Cardiac fibroblast (primary cell): ENCODE results near the gene IL17A.
A peak's percentile ranks its signal among the peaks of the same experiment; 100 is the strongest.

Experiments
- DNase-seq, 2 donors: peaks; one replicate each; pipeline versions ENCODE4 v3.0.0 to v3.0.0-alpha.2; 2010; ENCODE audit warnings: low read depth in 2 of 2
- H3K4me3 ChIP-seq, 2 donors: replicated peaks in 1 of 2; 1 replicate in 1 of 2; 2 replicates in 1 of 2; pipeline ENCODE4 v1.5.1; 2011; ENCODE audit warnings: low read depth in 2 of 2, low read length in 2 of 2, mild to moderate bottlenecking in 2 of 2, moderate library complexity in 1 of 2
- CTCF ChIP-seq: IDR thresholded peaks from one replicate; pipeline ENCODE4 v1.5.1; 2011; ENCODE audit warnings: low read depth, mild to moderate bottlenecking, low read length, inconsistent platforms

The IL17A gene

GRCh38 chr6:52230685-52231084, 44.5 kb downstream of the IL17A start:
- DNase-seq: no peak
- H3K4me3 ChIP-seq: no peak overlapping the region
- TF ChIP-seq CTCF: no peak

DNA sequence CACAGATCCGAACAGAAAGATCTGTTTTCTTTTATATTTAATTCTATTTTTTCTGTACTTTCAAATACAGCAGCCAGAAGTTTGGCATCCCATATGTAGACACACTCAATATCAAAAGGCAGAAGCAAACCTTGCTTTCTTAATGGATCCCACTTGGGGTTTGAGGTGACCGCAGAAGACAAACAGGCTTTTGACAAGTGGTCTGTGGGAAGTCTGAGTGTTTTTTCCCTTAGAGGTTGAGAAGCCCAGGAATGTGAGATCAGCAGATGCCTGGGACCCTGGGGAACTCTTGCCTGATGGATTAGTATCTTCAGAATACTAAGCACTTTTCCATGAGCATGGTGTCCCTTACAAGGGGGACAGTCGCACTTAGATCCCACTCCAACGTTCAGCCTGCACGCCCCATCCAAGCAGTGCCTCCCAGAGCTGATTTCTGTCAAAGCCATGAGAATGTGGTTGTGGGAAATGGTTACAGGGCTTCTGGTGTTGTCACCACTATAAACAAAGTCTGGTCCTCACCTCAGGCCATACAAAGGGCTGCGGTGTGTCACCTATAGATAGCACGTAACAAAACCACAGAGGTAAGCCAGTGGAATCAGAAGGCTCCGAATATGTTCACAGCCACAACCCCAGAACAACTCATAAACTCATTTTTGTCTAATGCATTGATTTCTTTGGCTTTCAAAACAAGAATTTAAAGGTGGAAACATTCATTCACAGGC, 45.4 kb downstream of the IL17A start:
- H3K4me3 ChIP-seq: no peak overlapping the region
- DNase-seq: no peak
- TF ChIP-seq CTCF: no peak

- TF ChIP-seq CTCF: no peak
- DNase-seq: no peak
- H3K4me3 ChIP-seq: no peak overlapping the region
Measured at GRCh38 chr6:52233005-52233404, 46.8 kb downstream of the IL17A start.

DNA sequence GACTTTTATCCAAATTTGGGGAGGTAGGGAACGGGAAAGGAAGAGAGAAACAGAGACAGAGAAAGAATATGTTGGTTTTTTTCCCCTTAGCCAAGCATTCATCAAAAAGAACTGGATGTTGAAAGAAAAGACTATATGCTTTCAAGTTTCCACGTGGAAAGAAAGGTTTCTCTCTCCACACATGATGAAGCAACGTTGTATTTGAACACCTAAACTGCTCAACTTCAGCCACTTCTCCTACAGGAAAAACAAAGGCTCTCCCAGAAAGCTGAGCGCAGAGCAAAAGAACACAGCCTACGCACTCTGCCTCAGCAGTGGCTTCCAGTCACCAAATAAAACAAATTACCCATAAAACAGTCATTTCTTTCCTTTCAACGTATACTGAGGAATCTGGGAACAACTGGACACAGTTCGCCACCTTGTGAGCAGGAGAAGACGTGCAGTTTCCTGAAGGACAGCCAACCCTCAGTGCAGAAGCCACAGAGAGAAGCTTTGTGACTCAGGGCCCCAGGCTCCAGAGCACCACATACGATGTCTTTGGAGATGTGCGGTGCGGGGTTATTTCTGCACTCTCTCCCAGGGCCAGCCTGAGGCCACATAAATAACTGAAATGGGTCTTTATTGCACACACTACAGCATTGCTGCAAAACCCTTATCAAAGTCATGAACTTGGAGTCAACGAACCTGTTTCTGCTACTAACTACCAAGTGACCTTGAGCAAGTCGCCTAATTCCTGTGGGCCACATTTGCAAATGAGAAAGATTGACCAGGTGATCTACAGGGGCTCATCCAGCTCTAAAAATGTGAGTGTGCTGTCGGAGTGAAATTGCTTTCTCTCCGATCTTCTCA, 48.0 kb downstream of the IL17A start:
- no peak overlapping the region for H3K4me3 ChIP-seq
- TF ChIP-seq CTCF: peak; percentile 37
- peak; percentile 38 to 52 for DNase-seq
